Transverse colon (tissue), 4 donors: ENCODE data around the gene DOK1. TPM values are rescaled to one million over a fixed set of nuclear protein-coding genes. Genes with fewer than 3 reads are reported as not detected.

ENCODE experiments used
- DNase-seq: peaks from one replicate; pipeline ENCODE4 v3.0.0-alpha.2; 2019
- H3K27ac ChIP-seq, 4 donors: fragments of 200-600 bp; sonication (generic); 2 replicates each; pipeline ENCODE4 v1.5.1; 2016 to 2018; ENCODE audit warnings: inconsistent platforms in 4 of 4
- H3K27me3 ChIP-seq: fragments of 200-600 bp; sonication (generic); 2 replicates; pipeline ENCODE4 v1.5.1; 2017; ENCODE audit warnings: inconsistent platforms
- H3K36me3 ChIP-seq, 4 donors: fragments of 200-600 bp; sonication (generic); 2 replicates each; pipeline ENCODE4 v1.5.1; 2017 to 2019; ENCODE audit warnings: inconsistent platforms in 4 of 4
- H3K4me1 ChIP-seq, 4 donors: fragments of 200-600 bp; sonication (generic); 2 replicates each; pipeline ENCODE4 v1.5.1; 2017 to 2020; ENCODE audit warnings: inconsistent platforms in 4 of 4
- H3K4me3 ChIP-seq, 4 donors: fragments of 200-600 bp; sonication (generic); 1 replicate in 1 of 4; 2 replicates in 3 of 4; pipeline versions ENCODE4 v1.5.1 to v1.6.1; 2017 to 2019; ENCODE audit warnings: inconsistent platforms in 4 of 4
- H3K9me3 ChIP-seq, 2 donors: fragments of 200-600 bp; sonication (generic); 2 replicates each; pipeline ENCODE4 v1.5.1; 2017 to 2019; ENCODE audit warnings: inconsistent platforms in 2 of 2
- EP300 ChIP-seq: sonication (generic); formaldehyde crosslinking; IDR thresholded peaks from one replicate; pipeline ENCODE4 v1.6.1; 2017; ENCODE audit warnings: antibody characterized with exemption, low read depth
- POLR2A ChIP-seq: fragments of 450-650 bp; IDR thresholded peaks from one replicate; pipeline ENCODE4 v1.6.1; 2016; ENCODE audit warnings: antibody characterized with exemption, mild to moderate bottlenecking, moderate library complexity
- POLR2AphosphoS5 ChIP-seq, 3 donors: sonication (generic); formaldehyde crosslinking; IDR thresholded peaks; one replicate each; pipeline ENCODE4 v1.6.1; 2016; ENCODE audit warnings: antibody characterized with exemption in 3 of 3
- WGBS, 2 donors: methylation state at CpG; one replicate each; pipeline ENCODE4 v1.1.5; 2018; ENCODE audit warnings: low coverage in 1 of 2; 5-methylcytosine and 5-hydroxymethylcytosine counted together
- in situ Hi-C, 4 donors: fragments of 200-750 bp; cut with MboI; loops; one replicate each; pipeline versions ENCODE4 v1.15.0 to v1.15.1; 2017; ENCODE audit warnings: low sequenced_read_pairs in 3 of 4, low pct_ligation_motif_present in 1 of 4, low pct_unique_long_range_greater_than_20kb in 1 of 4
- intact Hi-C: fragments of 100-400 bp; cut with DNase I; formaldehyde crosslinking; loops from one replicate; pipeline ENCODE4 v1.15.1; 2023; ENCODE audit warnings: low total_unique reads
- total RNA-seq, 4 donors: library from RNA; depleted of rRNA; stranded (reverse); fragments of >200 nt; gene quantifications; one replicate each; pipeline ENCODE4 v1.1.0, GENCODE V29; 2016
- TF ChIP-seq, protein P1 (sequence below), 5 experiments: fragments of 200-600 bp in 3 of 5; fragments of 450-650 bp in 2 of 5; sonication (generic) in 3 of 5; IDR thresholded peaks; 1 replicate in 2 of 5; 2 replicates in 3 of 5; pipeline ENCODE4 v1.5.1; 2016 to 2017; ENCODE audit warnings: antibody characterized with exemption in 5 of 5, inconsistent platforms in 3 of 5, mild to moderate bottlenecking in 2 of 5, moderate library complexity in 1 of 5

DOK1 gene
- total RNA-seq: 10 to 100 TPM; 14.7 to 21.3 (median 20.1) TPM

DNA sequence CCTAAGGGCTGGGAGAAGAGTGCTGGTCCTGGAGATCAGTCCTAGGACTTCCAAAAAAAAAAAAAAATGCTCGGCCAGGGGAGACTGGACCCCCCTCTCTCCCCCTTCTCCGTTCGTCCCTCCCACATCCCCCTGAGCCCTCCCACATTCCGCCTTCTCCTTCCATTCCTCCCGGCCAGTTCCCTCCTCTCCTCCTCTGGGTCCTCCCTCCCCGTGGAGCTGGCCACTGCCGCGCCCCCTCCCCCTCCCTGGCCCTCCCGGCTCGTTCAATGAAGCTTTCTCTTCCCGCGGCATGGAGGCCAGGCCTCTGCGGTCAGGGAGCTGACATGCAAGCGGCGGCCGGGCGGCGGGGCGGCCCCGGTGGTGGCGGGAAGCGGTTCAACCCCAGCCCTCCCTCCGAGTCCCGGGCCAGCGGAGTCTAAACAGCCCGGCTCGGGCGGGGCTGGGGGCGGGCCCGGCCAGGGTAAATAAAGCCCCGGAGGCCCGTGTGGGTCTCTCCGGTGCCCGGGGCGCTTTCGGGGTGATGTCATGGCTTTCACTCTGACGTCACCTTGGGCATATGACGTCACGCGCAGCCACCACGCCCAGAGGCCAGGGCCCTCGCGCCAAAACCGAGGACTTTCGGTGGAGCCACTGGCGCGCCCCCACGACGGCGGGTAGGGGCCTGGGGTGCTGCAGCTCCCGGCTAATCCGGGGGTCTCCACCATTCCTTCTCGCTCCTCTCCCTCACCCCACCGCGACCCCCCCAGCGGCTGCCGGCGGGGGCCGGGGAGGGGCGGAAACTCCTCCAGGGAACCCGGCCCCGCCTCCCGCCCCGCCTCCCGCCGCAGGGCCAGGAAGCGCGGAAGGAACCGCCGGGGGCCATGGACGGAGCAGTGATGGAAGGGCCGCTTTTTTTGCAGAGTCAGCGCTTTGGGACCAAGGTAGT is at the start of gene DOK1, which contains the start of gene LOXL3:
DOK1 (plus strand) TSS at position 829 of the 928 bp plus-strand sequence; CDS start at position 864, 35 bp downstream.
LOXL3 (minus strand) TSS at position 51 of the 928 bp plus-strand sequence. CDS start 1,308 bp downstream, outside the sequence.
- in situ Hi-C loops: no loop called here
- H3K4me3 ChIP-seq: peak within 1 kb of the TSS; percentile 44 to 92 (median 68)
- no peaks in the 10 kb centered on the region for H3K9me3 ChIP-seq
- no peaks in the 10 kb centered on the region for H3K36me3 ChIP-seq
- peak; percentile 93 for DNase-seq
- H3K4me1 ChIP-seq: peaks cover 11 to 39% (median 27%) of the 10 kb centered on the region in 4 donors
- WGBS, 2 donors: 1 to 7% methylated on average over 7 to 50 of the region's 73 CpGs
- intact Hi-C loops: no loop called here
- no peaks in the 10 kb centered on the region for H3K27me3 ChIP-seq
- peak within 1 kb of the TSS; percentile 83 to 91 (median 86) for H3K27ac ChIP-seq
- TF ChIP-seq POLR2AphosphoS5 (IDR thresholded peaks at IDR 0.05) (peak; percentile 38 to 64 (median 57)), EP300 (no peak), POLR2A (peak; percentile 49)
- TF ChIP-seq, protein P1, sequence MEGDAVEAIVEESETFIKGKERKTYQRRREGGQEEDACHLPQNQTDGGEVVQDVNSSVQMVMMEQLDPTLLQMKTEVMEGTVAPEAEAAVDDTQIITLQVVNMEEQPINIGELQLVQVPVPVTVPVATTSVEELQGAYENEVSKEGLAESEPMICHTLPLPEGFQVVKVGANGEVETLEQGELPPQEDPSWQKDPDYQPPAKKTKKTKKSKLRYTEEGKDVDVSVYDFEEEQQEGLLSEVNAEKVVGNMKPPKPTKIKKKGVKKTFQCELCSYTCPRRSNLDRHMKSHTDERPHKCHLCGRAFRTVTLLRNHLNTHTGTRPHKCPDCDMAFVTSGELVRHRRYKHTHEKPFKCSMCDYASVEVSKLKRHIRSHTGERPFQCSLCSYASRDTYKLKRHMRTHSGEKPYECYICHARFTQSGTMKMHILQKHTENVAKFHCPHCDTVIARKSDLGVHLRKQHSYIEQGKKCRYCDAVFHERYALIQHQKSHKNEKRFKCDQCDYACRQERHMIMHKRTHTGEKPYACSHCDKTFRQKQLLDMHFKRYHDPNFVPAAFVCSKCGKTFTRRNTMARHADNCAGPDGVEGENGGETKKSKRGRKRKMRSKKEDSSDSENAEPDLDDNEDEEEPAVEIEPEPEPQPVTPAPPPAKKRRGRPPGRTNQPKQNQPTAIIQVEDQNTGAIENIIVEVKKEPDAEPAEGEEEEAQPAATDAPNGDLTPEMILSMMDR (IDR thresholded peaks at IDR 0.05): peak in 1 of 5 experiments; percentile 28

DNA sequence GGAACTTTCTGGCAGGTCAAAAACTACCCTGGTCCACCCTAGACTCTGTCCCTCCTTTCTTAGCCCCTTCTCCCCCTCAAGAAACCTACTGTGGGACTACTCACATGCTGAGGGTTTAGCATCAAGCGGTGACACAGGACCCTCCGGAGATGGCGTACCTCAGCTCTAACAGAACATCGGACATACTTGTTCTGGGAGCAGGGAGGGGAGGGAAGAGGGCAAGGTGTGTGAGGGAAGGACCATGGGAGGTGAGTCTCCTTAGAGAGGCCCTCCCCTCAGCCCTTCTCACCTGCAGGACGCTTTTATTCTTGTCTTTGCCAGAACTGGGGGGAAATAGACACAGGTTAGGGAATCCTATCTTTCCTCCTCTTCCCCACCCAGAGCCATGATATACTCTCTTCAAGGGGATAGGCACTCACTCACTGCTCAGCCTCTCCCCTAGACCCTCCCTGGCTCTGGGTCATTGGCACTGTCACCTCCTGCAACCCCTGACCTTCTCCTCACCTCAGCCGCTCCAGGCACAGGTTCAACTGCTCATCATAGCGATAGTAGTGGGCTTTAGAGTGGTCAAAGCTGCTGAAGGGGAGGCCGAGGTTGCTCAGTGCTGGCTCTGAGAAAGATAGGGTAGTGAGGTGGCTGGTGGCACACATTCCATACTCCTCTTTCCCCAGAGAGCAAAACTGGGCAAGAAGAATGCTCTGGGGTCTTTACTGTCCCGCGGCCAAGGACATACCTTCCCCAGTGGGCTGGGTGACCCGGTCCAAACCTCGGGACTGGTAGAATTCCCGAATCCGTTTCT is 48.9 kb upstream of the DOK1 start:
- WGBS, 2 donors: 96 to 100% methylated on average over 4 to 14 of the region's 14 CpGs
- Histone ChIP-seq H3K36me3 (no peaks in the 10 kb centered on the region), H3K27ac (no peak overlapping the region), H3K4me3 (peak overlapping the region in 1 of 4 donors; percentile 68), H3K4me1 (peaks cover 12 to 53% (median 37%) of the 10 kb centered on the region in 4 donors), H3K9me3 (no peaks in the 10 kb centered on the region), H3K27me3 (peaks cover 33% of the 10 kb centered on the region)
- in situ Hi-C loops: no loop called here
- TF ChIP-seq POLR2AphosphoS5 (IDR thresholded peaks at IDR 0.05) (no peak), POLR2A (no peak), EP300 (no peak)
- TF ChIP-seq, protein P1 (IDR thresholded peaks at IDR 0.05): no peak
- intact Hi-C loops: loop anchor here (2.0 kb wide), 1 partner anchor 21 kb away; no protein-coding TSS in a partner anchor
- DNase-seq: no peak

DNA sequence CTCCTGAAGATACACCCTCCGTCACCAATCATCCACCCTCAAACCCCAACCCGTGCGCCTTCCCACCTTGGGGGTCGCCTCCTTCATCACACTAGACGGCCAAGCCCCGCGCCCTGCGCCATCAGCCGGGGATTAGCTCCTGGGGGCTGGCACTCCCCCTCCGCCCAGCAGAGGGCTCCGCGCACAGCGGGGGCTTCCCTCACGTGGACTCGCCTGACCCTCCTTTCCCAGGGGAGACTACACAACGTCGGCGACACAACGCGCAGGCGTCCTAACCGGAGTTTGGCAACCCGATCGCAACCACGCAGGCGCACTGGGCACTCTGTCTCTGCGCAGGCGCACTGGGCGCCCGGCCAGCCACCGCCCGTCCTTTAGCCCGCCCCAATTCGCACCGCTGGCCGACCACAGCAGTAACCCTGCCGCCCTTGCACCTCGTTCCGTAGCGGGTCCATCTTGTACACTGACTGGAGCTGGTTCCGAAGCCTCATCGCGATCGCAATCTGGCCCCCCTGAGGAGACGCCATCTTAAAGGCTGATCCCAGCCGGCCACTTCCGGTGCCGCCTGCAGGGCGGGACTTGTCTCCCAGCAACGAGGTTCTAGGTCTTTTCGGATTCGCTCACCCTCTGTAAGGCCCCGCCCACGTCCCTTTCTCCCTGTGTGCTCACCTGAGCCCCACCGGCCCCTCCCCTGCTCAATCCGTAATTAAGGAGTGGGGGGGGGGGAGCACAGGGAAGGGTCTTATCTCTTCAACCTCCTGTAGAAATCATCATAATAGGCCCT is 47.2 kb upstream of the DOK1 start, which contains the start of gene PCGF1:
PCGF1 (minus strand) TSS at position 551 of the 781 bp plus-strand sequence; CDS start at position 524, 27 bp downstream.
- Histone ChIP-seq H3K27me3 (peaks cover 41% of the 10 kb centered on the region), H3K9me3 (no peaks in the 10 kb centered on the region), H3K27ac (peak within 1 kb of the TSS; percentile 90 to 98 (median 92)), H3K4me3 (peak within 1 kb of the TSS; percentile 44 to 81 (median 67)), H3K36me3 (no peaks in the 10 kb centered on the region), H3K4me1 (peaks cover 12 to 44% (median 36%) of the 10 kb centered on the region in 4 donors)
- DNase-seq: peak; percentile 100
- in situ Hi-C loops: no loop called here
- WGBS, 2 donors: 0 to 2% methylated on average over 2 to 47 of the region's 56 CpGs
- TF ChIP-seq, protein P1 (IDR thresholded peaks at IDR 0.05): peak; percentile 12 to 50 (median 25)
- TF ChIP-seq EP300: no peak
- TF ChIP-seq POLR2A: peak; percentile 75
- peak; percentile 42 to 82 (median 78) for TF ChIP-seq POLR2AphosphoS5 (IDR thresholded peaks at IDR 0.05)
- intact Hi-C loops: loop anchor here (2.0 kb wide), 1 partner anchor 23 kb away; no protein-coding TSS in a partner anchor
